ENCODE data around the gene HOXA4.

DNA sequence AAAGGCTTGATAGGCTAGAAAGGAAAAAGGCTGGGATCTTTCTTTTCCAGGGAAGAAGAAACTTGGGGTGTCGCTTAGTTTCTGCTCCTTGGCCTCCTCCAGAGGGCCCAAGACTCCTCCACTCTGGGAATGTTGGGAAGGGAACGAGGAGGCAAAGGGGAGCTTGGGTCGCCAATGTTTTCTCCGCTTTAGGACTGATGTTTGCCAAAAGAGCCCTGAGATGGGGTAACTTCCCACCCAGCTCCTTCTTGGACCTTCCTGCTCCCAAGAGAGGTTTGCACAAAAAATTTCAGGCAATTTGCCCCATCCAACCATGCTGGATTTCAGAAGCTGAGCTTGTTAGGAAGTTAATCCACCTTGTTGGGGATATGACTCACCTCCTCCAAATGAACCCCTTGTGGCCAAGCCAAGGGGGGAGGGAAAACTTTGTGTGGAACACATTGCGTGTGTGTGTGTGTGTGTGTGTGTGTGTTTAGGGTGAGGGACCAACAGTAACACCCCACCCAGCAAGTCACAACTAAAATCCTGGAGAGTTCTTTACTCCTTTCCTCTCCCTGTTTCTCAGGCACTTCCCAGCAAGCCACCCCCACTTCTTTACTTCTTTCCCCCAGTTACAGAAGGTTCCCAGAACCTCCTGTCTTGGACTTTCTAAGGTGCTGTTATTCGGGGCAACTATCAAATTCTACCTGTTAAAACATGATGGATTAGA, 19.4 kb downstream of the HOXA4 start:
- TF ChIP-seq, protein P1, sequence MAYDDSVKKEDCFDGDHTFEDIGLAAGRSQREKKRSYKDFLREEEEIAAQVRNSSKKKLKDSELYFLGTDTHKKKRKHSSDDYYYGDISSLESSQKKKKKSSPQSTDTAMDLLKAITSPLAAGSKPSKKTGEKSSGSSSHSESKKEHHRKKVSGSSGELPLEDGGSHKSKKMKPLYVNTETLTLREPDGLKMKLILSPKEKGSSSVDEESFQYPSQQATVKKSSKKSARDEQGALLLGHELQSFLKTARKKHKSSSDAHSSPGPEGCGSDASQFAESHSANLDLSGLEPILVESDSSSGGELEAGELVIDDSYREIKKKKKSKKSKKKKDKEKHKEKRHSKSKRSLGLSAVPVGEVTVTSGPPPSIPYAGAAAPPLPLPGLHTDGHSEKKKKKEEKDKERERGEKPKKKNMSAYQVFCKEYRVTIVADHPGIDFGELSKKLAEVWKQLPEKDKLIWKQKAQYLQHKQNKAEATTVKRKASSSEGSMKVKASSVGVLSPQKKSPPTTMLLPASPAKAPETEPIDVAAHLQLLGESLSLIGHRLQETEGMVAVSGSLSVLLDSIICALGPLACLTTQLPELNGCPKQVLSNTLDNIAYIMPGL (CRISPR knock-in tag; IDR thresholded peaks at IDR 0.05) = no peak
- TF ChIP-seq, protein P2, sequence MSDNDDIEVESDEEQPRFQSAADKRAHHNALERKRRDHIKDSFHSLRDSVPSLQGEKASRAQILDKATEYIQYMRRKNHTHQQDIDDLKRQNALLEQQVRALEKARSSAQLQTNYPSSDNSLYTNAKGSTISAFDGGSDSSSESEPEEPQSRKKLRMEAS (CRISPR knock-in tag; IDR thresholded peaks at IDR 0.05) = no peak
- no peak for TF ChIP-seq SMAD4 (CRISPR knock-in tag; IDR thresholded peaks at IDR 0.05)

Measured in WTC11 (cell line).